SKM-1 (cell line): ENCODE results near the gene LSM12.

Experiments used
- DNase-seq: peaks from one replicate; lab custom pipeline; 2025; ENCODE audit not compliant: unreplicated experiment; lab: John Stamatoyannopoulos, UW

LSM12 gene

GRCh38 chr17:43988301-43988700, 78.2 kb downstream of the LSM12 start:
- DNase-seq = no peak

DNA sequence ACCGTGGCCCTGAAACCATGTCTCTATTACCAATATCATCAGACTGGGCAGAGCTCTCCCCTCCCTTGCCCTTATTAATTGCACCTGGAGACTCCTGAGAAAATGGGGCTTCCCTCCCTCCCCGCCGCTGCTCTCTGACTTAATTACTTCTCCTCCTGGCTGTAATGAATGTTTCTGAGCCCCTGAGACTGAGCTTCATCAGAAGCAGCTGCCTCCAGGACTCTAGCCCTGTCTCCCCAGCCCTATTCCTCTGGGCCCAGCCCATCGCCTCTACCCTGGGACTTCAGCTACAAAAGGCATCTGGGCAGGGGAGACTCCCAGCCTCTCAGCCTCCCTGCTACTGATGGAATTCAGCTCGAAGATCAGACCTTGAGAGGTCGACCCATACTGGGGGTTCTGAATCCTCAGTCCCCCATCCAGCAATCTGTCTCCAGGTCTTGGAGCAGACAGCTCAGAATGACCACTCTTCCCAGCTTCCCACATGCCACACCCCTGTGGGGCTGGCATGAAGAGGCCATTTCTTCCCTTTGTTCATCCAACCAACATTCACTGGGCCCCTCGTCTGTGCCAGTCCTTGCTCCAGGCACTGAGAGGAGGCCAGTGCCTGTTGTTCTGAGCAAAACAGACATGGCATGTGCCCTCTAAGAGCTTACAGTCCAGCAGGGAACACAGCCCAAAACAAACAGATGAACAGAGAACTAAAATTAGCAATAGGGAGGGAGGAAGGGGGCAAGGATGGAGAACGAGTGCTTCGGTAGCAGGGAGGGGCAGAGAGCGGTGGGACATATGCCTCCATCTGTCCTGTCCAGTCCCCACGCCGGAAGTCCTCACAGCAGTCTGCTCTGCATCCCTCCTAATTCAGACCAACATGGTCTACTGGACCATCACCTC, 79.1 kb downstream of the LSM12 start:
- no peak for DNase-seq

DNA sequence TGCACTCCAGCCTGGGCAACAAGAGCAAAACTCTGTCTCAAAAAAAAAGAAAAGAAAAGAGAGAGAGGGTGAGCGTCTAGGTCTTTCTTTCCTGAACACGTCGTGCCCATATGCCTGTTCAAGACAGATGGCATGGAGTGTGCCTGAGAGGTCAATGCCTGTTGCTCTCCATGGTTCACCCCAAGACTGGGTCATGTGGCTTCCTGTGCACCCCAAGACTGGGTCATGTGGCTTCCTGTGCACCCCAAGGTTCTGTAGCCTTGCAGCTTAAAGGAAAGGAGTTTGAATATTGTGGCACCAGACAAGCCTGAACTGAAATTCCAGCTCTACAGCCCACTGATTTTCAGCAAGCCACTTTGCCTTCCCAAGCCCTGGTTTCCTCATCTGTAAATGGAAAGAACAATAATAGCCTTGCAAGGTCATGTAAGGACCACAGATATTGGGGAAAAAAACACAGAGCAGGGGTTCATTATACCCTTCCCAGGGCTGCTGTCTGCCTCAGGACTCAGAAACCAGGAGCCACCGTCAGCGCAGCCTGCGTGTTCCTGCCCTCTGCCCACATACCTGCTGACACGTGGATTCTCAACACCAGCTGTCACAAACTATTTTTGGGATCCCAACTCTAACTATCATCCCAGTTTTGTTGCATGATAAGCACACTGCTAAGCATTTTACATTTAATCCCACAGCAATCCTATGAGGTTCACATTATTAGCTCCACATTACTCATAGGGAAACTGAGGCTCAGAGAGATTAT, 80.1 kb downstream of the LSM12 start:
- no peak for DNase-seq

- no peak for DNase-seq
Measured at GRCh38 chr17:43984521-43984920, 82.0 kb downstream of the LSM12 start.
